Activated T-cell treated with anti-CD3 and anti-CD28 coated beads, Interleukin-2, amount 50 U/mL, for 1 hour (primary cell): ENCODE results near the gene DNMT1.

Experiments
- DNase-seq: peaks from one replicate; pipeline ENCODE4 v3.0.0-alpha.2; 2020

Gene DNMT1

DNA sequence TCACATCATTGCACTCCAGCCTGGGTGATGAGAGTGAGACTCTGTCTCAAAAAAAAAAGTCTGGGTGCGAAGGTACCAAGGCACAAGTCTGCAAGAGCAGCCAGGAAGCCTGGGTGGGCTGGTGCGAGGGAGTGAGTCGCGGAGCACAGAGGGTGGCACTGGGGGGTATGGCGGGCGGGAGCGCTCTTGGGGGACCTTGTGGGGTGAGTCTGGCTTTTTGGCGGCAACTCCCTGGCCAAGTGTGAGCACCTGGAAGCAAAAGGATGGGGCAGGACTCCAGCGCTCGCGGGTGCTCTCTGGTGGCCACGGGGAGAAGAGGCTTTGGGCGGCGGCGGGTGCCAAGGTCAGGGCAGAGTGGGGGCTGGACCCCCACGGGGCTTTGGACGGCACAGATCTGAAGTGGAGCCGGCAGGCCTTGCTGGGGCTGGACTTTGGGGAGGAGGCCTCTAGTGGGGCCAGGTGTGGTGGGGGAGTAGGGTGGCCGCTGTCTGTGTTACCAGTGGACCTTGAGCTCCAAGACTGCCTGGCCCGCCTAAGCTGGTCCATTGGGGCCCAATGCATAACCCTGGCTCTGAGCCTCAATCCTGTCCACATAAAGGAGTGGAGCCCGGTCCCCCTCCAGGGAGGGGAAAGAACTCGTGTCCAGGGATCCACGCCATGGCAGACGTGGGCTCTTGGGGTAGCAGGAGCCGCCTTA lies 81.7 kb downstream of the DNMT1 start:
- DNase-seq: peak; percentile 78

DNA sequence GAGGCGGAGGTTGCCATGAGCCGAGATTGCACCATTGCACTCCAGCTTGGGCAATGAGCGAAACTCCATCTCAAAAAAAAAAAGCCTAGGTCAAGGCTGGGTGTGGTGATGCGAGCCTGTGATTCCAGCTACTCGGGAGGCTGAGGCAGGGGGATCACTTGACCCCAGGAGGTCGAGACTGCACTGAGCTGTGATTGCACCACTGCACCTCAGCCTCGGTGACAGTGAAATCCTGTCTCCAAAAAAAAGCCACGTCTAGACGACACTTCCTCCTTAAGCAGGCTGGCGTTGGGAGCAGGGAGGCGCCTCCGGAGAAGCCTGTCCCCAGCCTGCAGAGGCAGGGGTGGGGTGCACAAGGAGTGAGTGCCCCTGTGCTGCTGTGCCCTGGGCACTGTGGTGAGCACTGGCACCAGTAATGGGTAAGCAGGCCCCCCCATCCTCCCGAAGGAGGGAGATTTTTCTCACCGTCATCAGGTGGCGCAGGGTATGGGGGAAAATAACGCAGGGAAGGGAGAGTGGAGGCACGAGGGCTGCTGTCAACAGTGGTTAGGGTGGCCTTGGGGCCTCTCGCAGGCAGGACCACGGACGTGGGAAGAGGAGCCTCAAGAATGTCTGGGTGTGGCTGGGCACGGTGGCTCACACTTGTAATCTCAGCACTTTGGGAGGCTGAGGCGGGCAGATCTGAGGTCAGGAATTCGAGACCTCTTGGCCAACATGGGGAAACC lies 82.6 kb downstream of the DNMT1 start:
- DNase-seq: peak; percentile 67

DNA sequence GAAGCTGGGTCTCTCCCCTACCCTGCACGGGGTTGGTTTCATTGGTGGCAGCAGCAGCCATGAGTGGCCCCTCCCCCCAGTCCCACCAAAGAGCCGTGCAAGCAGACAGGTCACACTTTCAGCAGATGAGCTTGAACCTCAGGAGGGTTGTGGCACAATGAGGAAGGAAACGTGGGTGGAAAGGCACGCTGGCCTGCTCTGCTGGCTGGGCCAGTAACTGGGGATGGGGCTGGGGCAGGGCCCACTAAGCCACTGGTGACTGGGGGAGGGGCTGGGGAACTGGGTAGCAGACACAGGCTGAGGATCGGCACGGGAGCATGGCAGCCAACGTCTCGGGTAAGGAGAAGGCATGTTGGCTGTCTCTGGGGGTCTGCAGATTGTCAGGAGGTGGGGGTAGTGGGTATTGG lies 83.3 kb downstream of the DNMT1 start, which contains the start of gene P2RY11:
TSS of gene P2RY11 (plus strand) at position 289 of the 407 bp plus-strand sequence. CDS start at position 318, 29 bp downstream.
- DNase-seq: peak; percentile 49

DNA sequence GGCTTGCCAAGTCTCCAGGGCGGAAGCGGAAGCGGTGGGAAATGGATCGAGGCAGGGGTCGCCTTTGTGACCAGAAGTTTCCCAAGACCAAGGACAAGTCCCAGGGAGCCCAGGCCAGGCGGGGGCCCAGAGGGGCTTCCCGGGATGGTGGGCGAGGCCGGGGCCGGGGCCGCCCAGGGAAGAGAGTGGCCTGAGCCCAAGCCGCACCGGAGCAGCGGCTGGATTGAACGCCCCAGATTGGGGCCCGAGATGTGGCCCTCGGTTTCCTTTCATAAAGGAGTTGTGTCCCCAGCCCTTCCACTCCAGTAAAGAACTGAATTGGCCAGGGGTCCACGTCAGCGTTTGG lies 83.8 kb downstream of the DNMT1 start:
- DNase-seq: no peak

GRCh38 chr19:10110076-10110971 lies 84.4 kb downstream of the DNMT1 start:
- no peak for DNase-seq

GRCh38 chr19:10109528-10109927 lies 85.2 kb downstream of the DNMT1 start:
- DNase-seq: no peak

DNA sequence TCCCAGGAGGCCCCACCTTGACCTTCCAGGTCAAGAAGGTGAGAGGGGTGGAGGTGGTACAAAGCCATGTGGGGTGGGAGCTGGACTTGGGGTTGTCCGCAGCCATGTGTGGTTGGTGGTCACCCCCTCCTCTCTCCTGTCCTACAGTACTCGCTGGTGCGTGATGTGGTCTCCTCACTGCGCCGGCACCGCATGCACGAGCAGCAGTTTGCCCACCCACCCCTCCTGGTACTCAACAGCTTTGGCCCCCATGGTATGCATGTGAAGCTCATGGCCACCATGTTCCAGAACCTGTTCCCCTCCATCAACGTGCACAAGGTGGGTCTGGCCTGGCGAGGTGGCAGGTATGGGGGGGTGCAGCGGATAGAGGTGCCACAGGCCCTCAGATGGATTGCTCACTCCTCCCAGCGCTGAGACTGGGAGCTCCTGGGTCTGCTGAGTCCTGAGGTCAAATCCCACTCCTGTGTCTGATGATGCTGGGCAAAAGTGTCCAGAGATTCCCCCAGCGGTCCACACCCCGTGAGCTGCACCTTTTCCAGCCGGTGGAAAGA lies 86.9 kb downstream of the DNMT1 start:
- DNase-seq: no peak

DNA sequence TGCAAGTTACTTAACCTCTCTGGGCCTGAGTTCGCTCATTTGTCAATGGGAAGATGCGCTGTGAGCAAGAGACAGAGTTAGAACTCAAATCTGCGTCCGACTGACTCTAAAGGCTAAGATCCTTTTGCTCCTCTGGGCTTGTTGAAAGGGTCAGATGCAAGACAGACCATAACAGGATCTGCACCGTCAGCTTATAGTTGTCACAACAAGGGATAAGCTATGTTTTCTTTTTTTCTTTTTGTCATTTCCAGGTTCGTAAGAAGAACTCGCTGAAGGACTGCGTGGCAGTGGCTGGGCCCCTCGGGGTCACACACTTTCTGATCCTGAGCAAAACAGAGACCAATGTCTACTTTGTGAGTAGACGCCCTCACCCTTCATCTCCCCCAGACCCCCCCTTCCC lies 87.5 kb downstream of the DNMT1 start:
- DNase-seq: no peak

- DNase-seq: peak; percentile 92
Measured at GRCh38 chr19:10106100-10106936, 88.4 kb downstream of the DNMT1 start, which contains the start of gene PPAN. Gene PPAN, plus strand, starts transcription at chr19:10106362. Its CDS starts 33 bp downstream, at chr19:10106395.

DNA sequence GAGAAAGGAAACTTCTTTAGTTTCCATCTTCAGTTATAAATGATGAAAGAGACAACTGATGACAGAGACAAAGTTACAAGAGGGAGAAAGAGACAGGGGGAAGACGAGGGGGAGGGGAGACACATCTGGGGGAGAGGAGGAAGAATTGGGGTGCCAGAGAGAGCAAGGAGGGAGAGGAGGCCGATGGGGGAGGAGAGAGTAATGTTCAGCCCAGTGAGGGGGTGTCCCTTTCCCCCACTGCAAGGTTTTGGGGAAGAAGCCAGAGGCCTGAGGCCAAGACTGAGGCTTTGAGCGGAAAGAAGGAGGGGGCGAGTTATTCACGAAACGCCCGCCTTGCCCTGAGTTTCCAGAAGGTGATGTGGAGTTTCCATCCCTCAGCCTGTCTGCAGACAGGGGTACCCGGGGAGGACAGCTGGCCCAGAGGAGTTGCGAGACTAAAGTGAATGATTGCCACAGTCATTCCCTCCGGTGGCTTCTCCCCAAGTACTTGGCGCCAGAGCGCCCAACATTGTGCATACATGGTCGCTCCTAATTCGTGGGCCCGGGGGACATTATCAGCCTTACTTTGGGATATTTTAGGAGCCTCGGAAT lies 89.1 kb downstream of the DNMT1 start:
- DNase-seq: no peak

GRCh38 chr19:10104665-10105508 lies 89.9 kb downstream of the DNMT1 start:
- DNase-seq: peak; percentile 69

GRCh38 chr19:10104130-10104513 lies 90.6 kb downstream of the DNMT1 start:
- DNase-seq: no peak

DNA sequence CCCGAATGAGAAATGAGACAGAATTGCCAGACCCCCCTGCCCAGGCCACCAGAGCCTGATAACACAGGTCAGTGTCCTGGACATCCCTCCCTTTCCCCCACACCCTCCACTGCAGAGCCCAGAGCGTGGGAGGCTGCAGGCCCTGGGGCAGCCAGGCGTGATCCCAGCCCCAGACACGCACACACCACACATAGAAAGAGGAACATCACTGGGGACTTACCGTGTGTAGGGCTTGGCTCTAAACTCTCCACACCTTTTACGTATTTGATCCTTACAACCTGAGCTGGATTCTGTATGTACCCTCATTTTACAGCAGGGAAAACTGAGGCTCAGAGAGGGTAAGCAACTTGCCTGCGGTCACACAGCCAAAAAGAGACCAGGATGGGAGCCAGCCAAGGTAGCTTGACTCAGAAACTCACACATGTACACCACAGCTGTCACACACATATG lies 91.9 kb downstream of the DNMT1 start:
- no peak for DNase-seq

GRCh38 chr19:10100163-10100785 lies 94.5 kb downstream of the DNMT1 start:
- DNase-seq: no peak

DNA sequence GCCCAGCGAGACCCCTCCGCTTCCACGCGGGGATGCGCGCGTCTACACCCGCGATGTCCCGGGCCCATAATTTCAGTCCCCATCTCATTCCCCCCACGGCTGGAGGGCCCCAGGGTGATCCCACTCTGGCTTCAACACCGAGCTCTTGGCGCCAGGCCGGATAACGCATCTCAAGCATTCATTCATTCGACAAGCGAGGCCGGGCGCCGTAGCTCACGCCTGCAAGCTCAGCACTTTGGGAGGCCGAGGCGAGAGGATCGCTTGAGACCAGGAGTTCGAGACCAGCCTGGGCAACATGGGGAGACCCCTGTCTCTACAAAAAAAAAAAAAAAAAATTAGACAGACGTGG lies 98.2 kb downstream of the DNMT1 start:
- DNase-seq: no peak

- peak; percentile 97 for DNase-seq
Measured at GRCh38 chr19:10095948-10096614, 98.7 kb downstream of the DNMT1 start.

DNA sequence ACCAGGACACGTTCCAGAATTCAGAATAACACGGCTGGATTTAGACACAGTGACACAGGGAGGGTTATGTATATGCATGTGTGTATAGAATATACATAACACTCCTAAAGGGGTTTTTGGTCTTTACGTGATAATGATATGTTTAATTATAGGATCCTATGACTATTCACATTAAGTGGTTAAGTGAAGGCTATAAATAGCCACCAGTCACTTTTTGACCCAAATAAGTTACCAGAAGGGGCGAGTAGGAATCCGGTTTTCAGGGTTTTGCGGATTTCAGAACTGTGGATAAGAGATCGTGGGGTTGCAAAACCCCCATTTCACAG lies 99.2 kb downstream of the DNMT1 start:
- DNase-seq: no peak

GRCh38 chr19:10093295-10094186 lies 101.2 kb downstream of the DNMT1 start:
- no peak for DNase-seq
